Measurements from ENCODE around the gene P2RY12. TPM values are rescaled to one million over a fixed set of nuclear protein-coding genes. Genes with fewer than 3 reads are reported as not detected.

Gene P2RY12
- total RNA-seq, 2 donors from 2014 or later, result 0.78 TPM; not detected in 1

DNA sequence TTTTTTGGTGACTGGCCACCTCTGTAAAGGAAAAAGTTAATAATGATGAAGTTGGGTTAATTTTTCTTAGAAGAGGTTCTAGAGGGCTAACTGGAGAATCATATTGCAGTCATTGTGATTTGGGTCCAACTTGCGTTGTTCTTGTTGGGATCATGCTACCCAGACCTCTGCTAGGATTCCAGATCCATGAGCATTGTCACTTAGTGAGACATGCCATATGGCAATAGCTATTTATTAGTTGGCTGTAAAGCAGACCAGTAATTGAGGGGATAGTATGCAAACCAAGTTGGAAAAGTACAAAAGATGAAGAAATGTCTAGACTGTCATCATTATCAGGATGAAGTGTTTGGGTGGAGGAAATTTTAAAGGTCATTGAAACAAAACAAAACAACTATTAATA, 30.7 kb upstream of the P2RY12 start:
- ATAC-seq, result no peak
- Histone ChIP-seq H3K27me3 (no peaks in the 10 kb centered on the region), H3K36me3 (replicated peaks in 1 of 2; ENCODE audit: insufficient read depth in 1 of 2, low read depth in 2 of 2) (no peaks in the 10 kb centered on the region), H3K27ac (no peak overlapping the region), H3K4me1 (no peaks in the 10 kb centered on the region), H3K9me3 (no peaks in the 10 kb centered on the region), H3K4me3 (no peak overlapping the region)
- intact Hi-C loops (cut with DNase I), result no loop called here
- WGBS, 2 donors, result 77 to 83% methylated on average over 1 of the region's 1 CpG
- no peak for DNase-seq
- no peak for TF ChIP-seq POLR2A (IDR thresholded peaks at IDR 0.05)
- TF ChIP-seq, protein P1, sequence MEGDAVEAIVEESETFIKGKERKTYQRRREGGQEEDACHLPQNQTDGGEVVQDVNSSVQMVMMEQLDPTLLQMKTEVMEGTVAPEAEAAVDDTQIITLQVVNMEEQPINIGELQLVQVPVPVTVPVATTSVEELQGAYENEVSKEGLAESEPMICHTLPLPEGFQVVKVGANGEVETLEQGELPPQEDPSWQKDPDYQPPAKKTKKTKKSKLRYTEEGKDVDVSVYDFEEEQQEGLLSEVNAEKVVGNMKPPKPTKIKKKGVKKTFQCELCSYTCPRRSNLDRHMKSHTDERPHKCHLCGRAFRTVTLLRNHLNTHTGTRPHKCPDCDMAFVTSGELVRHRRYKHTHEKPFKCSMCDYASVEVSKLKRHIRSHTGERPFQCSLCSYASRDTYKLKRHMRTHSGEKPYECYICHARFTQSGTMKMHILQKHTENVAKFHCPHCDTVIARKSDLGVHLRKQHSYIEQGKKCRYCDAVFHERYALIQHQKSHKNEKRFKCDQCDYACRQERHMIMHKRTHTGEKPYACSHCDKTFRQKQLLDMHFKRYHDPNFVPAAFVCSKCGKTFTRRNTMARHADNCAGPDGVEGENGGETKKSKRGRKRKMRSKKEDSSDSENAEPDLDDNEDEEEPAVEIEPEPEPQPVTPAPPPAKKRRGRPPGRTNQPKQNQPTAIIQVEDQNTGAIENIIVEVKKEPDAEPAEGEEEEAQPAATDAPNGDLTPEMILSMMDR (IDR thresholded peaks at IDR 0.05), result no peak

DNA sequence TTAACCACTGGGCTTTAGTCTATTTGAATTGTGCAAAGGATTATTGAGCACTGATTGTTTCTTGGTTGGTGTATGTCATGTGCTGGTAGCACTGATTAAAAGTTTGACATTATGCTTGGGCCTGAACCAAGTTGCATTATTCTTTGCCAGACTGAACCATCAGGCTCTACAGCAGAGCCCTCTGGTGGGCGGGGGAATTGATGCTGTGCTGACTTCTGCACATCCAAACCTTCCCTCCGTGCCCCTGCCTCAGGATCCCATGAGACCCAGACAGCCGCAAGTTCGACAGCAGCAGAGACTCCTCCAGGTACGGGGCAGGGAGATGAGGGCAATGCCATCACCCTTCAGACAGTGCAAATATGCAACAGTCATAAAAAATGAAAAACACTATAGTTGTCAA, 28.4 kb upstream of the P2RY12 start:
- Histone ChIP-seq H3K27ac (no peak overlapping the region), H3K27me3 (no peaks in the 10 kb centered on the region), H3K36me3 (replicated peaks in 1 of 2; ENCODE audit: insufficient read depth in 1 of 2, low read depth in 2 of 2) (no peaks in the 10 kb centered on the region), H3K4me3 (no peak overlapping the region), H3K4me1 (no peaks in the 10 kb centered on the region), H3K9me3 (no peaks in the 10 kb centered on the region)
- intact Hi-C loops (cut with DNase I), result no loop called here
- 75 to 83% methylated on average over 5 of the region's 5 CpGs for WGBS, 2 donors
- TF ChIP-seq, protein P1 (IDR thresholded peaks at IDR 0.05), result no peak
- TF ChIP-seq POLR2A (IDR thresholded peaks at IDR 0.05), result no peak
- no peak for ATAC-seq
- no peak for DNase-seq

DNA sequence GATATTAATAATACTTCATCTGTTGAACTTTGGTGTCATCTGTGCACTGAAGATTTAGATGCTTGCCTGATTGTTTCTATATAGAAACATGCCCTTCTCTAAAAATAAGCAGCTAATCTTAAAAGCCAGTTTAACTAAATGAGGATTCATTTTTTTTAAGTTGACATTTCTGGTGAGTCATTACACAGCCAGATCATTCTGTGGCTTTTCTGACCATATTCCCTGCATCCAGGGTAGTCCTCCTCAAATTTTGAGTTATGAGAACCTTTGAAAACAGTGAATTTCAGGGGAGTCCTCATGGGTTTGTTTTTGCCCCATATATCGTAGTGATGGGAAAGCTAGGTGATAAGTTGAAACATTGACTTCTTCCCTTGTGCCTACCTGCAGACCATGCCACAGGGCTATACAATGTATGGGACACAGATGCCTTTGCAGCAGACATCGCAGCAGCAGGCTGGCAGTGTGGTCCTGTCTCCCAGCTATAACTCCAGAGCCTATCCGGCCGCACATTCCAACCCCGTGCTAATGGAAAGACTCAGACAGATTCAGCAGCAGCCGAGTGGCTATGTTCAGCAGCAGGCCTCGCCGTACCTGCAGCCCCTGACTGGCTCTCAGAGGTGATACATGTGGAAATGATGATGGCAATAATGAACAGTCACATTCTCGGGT, 26.5 kb upstream of the P2RY12 start:
- Histone ChIP-seq H3K4me1 (no peaks in the 10 kb centered on the region), H3K36me3 (replicated peaks in 1 of 2; ENCODE audit: insufficient read depth in 1 of 2, low read depth in 2 of 2) (no peaks in the 10 kb centered on the region), H3K4me3 (no peak overlapping the region), H3K27me3 (no peaks in the 10 kb centered on the region), H3K9me3 (no peaks in the 10 kb centered on the region), H3K27ac (no peak overlapping the region)
- no peak for TF ChIP-seq POLR2A (IDR thresholded peaks at IDR 0.05)
- TF ChIP-seq, protein P1 (IDR thresholded peaks at IDR 0.05), result no peak
- intact Hi-C loops (cut with DNase I), result no loop called here
- no peak for ATAC-seq
- 76 to 79% methylated on average over 5 to 9 of the region's 9 CpGs for WGBS, 2 donors
- no peak for DNase-seq

DNA sequence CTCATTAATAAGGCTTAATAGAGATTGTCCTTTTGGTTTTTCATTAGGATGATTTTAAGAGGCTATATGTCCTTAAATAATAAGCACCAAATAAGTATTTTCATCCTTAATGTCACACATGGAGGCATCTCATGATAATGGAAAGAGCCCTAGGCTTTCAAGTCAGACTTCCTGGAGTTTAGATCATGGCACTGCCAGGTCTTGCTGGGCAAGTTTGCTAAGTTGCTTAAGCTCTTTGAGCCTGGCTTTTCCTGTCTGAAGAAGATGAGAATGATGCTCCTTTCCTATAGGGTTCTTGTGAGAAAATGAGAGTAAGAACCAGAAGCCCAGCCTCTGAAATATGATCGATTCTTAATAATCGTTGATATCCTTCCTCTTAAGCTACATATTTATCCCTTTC, 23.4 kb upstream of the P2RY12 start:
- ATAC-seq (no peak), DNase-seq (no peak)
- intact Hi-C loops (cut with DNase I), result no loop called here
- no peaks in the 10 kb centered on the region for H3K9me3 ChIP-seq
- WGBS, 2 donors, result 85 to 93% methylated on average over 2 of the region's 2 CpGs
- H3K27ac ChIP-seq, result no peak overlapping the region
- no peak overlapping the region for H3K4me3 ChIP-seq
- TF ChIP-seq, protein P1 (IDR thresholded peaks at IDR 0.05), result no peak
- no peak for TF ChIP-seq POLR2A (IDR thresholded peaks at IDR 0.05)
- H3K36me3 ChIP-seq (replicated peaks in 1 of 2; ENCODE audit: insufficient read depth in 1 of 2, low read depth in 2 of 2), result no peaks in the 10 kb centered on the region
- no peaks in the 10 kb centered on the region for H3K4me1 ChIP-seq
- H3K27me3 ChIP-seq, result no peaks in the 10 kb centered on the region

DNA sequence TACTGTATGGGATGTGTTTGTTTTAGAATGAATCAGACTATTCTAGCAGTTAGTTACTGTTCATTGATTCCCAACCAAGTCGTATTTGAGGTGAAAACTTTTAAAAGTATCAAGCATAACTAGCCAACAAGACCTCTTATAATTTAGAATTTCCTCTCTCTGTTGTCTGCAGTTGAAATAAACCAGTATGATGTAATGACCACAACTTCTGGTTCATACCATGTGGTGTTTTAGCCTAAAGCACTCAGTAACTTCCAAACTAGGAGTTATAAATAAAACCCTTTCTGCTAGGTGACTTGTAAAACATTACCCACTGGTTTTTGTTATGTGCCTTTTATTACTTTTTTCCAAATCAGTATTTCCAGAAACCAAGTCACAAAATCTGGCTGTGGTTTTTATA, 19.8 kb upstream of the P2RY12 start:
- Histone ChIP-seq H3K27me3 (no peaks in the 10 kb centered on the region), H3K4me1 (no peaks in the 10 kb centered on the region), H3K27ac (no peak overlapping the region), H3K9me3 (no peaks in the 10 kb centered on the region), H3K36me3 (replicated peaks in 1 of 2; ENCODE audit: insufficient read depth in 1 of 2, low read depth in 2 of 2) (no peaks in the 10 kb centered on the region), H3K4me3 (no peak overlapping the region)
- intact Hi-C loops (cut with DNase I), result no loop called here
- WGBS, 2 donors, result 24 to 35% methylated on average over 1 of the region's 1 CpG
- ATAC-seq (no peak), DNase-seq (no peak)
- no peak for TF ChIP-seq POLR2A (IDR thresholded peaks at IDR 0.05)
- TF ChIP-seq, protein P1 (IDR thresholded peaks at IDR 0.05), result no peak
